HG02759 (cell line): ENCODE data around the gene MEIOB.
"Not testable (repeated sequence)": the region's sequence is repeated elsewhere in the genome, so short reads cannot be mapped to it uniquely, and the experiment has no call there.

Source experiments
- ATAC-seq: cut with Tn5 transposase; IDR thresholded peaks from one replicate; pipeline ENCODE4 v1.9.1; 2021; ENCODE audit warnings: mild to moderate bottlenecking, moderate library complexity; ENCODE audit not compliant: unreplicated experiment

Gene MEIOB

GRCh38 chr16:1878256-1878655 lies 6.3 kb upstream of the MEIOB start:
- no peak for ATAC-seq

DNA sequence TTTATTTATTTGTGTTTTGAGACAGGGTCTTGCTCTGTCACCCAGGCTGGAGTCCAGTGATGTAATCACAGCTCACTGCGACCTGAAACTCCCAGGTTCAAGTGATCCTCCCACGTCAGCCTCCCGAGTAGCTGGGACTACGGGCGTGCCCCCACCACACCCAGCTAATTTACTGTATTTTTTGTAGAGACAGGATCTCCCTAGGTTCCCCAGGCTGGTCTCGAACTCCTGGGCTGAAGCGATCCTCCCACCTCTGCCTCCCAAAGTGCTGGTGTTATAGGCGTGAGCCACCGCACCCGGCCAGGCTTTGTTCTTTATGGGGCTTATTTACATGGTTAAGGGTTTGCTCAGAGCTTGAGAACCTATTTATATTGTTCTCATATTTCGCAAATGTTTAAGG lies 5.8 kb upstream of the MEIOB start:
- ATAC-seq: no peak

DNA sequence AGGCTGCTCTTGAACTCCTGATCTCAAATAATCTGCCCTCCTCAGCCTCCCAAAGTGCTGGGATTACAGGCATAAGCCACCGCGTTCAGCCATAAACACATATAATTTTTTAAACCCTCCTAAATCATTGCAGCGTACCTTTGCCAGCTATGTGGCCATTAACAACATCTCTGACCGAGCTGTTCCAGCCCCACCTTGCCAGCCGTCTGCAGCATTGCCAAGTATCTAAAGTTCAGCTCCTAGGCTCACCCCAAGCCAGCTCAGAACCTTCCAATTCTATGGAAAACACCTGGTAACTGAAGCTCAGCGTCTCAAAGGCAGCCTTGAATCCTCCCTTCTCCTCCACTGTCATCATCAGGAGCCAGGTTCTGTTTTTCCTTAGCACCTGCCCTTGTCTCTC lies 5.1 kb upstream of the MEIOB start:
- ATAC-seq: no peak

- no peak for ATAC-seq
These were observed 4.5 kb upstream of the MEIOB start for GRCh38 chr16:1876468-1876867.

- ATAC-seq: not testable (repeated sequence)
These were observed 4.1 kb upstream of the MEIOB start for GRCh38 chr16:1876066-1876465.

- no peak for ATAC-seq
These were observed 2.9 kb upstream of the MEIOB start for GRCh38 chr16:1874854-1875253.

- ATAC-seq: no peak
These were observed 1.4 kb downstream of the MEIOB start for GRCh38 chr16:1870365-1871082.

GRCh38 chr16:1865902-1866690 lies 5.9 kb downstream of the MEIOB start:
- ATAC-seq: no peak

DNA sequence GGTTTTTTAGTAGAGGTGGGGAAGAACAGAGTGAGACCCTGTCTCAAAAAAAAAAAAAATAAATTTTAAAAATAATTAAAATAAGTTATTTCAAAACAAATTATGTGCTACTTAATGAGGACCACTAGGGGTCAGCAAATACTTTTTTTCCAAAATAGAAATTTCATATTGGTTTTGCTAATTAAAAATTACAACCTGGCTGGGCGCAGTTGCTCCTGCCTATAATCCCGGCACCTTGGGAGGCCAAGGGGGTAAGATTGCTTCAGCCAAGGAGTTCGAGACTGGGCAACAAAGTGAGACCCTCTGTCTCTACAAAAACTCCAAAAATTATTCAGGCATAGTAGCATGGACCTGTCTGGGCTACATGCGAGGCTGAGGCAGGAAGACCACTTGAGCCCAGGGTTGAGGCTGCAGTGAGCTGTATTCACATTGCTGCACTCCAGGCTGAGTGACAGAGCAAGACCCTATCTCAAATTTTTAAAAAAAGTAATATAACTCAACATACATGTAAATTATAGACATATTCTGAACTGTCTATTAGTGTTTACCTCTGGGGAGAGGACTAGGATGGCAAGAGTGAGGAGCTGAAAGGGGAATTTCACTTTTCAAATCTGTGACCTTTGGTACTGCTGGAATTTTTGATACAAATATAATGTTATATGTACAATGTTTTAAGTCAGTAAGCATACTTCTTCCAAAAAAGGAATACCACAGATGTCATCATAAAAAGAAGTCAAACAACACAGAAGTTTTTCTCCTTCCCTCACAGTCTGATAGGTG lies 8.1 kb downstream of the MEIOB start:
- no peak for ATAC-seq

GRCh38 chr16:1862394-1862793 lies 9.6 kb downstream of the MEIOB start:
- ATAC-seq: no peak

DNA sequence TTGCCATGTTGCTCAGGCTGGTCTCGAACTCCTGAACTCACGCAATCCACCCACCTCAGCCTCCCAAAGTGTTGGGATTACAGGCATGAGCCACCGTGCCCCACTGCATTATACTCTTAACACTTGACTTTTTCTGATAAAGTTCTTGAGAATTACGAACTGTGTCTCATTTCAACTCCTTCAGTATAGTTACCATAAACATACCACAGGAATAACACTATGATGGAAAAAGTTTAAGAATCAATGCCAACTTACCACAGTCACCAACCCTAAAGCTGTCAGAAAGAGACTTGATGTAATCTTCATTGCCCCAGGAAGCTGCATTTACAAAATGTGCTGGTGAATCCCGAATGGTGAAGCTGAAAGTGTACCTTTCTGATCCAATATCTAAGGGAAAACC lies 10.2 kb downstream of the MEIOB start:
- no peak for ATAC-seq

- no peak for ATAC-seq
These were observed 12.3 kb downstream of the MEIOB start for GRCh38 chr16:1859650-1860049.

GRCh38 chr16:1858189-1858865 lies 13.6 kb downstream of the MEIOB start:
- ATAC-seq: no peak

DNA sequence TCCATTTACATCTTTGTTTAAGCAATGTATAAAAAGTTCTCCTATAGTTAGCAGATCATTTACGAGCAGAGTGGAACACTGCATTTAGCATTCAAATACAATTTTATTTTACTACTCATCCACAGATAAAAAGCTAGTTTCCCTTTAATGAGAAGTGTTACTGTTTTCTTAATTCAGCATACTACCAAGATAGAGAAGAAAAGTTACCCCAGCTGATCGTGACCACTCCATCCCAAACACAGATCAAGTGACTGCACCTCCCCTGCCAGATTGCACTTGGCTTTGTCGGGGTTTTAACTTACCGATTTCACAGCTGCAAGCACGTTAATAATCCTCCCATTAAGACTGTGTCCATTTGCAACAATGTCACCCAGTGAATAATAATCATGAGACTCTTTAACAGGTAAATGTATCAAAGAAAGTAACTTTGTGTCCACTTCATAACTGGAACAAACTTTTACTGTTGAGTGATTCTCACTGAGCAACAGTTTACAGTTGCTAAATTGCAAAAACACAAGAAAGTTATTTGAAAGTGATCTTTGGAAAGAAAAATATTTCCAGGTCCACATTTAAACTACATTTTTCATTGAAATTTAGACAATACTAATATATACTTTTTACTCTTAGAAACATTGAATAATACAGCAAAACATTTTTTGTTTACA lies 14.4 kb downstream of the MEIOB start:
- ATAC-seq: no peak

GRCh38 chr16:1851793-1852192 lies 20.2 kb downstream of the MEIOB start:
- ATAC-seq: no peak

DNA sequence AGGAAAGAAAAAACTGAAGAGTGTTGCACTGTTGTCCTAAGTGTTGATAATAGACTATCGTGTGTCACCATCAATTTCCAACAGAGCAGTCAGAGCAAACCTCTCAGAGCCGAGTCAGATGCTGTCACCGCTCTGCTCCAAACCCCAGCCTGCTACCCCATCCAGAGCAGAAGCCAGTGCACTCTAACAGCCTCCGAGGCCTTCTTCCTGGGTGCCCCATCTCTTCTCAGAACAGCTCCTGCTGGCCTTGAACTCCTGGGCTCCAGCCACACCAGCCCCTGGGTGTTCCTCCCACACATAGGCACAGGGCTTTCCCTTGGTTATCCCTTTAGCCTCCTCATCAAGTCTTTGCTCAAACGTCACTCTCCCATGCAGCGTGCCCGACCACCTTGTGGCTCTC lies 21.0 kb downstream of the MEIOB start:
- no peak for ATAC-seq

GRCh38 chr16:1846416-1846815 lies 25.5 kb downstream of the MEIOB start:
- no peak for ATAC-seq

- ATAC-seq: no peak
These were observed 26.0 kb downstream of the MEIOB start for GRCh38 chr16:1845985-1846384.

DNA sequence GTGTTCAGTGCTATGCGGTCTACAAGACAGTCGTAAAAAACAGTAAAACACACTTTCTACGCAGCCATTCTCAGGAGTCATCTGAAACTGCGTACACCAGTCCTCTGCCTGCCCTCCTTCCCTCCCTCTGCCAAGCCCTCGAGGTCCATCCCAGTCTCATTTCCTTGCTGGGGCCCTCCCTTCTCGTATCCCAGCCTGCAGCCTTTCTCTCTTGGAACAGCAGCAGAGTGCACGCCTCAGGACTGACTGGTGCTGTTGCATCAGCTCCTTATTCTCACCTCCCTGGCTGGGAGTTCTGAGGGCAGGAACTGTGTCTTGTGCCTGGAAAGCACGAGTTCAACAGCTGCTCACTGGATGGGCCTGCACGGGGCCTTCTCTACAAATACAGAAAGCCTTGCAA lies 32.4 kb downstream of the MEIOB start:
- no peak for ATAC-seq

GRCh38 chr16:1834096-1834495 lies 37.9 kb downstream of the MEIOB start:
- no peak for ATAC-seq
